Gastroesophageal sphincter (tissue), 3 donors: ENCODE measurements around the gene ZDHHC15.
"Not testable (repeated sequence)": the region's sequence is repeated elsewhere in the genome, so short reads cannot be mapped to it uniquely, and the experiment has no call there.

Experiments
- EP300 ChIP-seq: sonication (generic); formaldehyde crosslinking; IDR thresholded peaks from one replicate; pipeline ENCODE4 v1.6.1; 2017; ENCODE audit warnings: antibody characterized with exemption, mild to moderate bottlenecking
- POLR2A ChIP-seq, 2 donors: fragments of 450-650 bp; IDR thresholded peaks; one replicate each; pipeline ENCODE4 v1.6.1; 2017; ENCODE audit warnings: antibody characterized with exemption in 2 of 2, mild to moderate bottlenecking in 2 of 2, moderate library complexity in 1 of 2
- POLR2AphosphoS5 ChIP-seq: sonication (generic); formaldehyde crosslinking; IDR thresholded peaks from one replicate; pipeline ENCODE4 v1.6.1; 2017; ENCODE audit warnings: antibody characterized with exemption
- TF ChIP-seq, protein P1 (sequence below), 4 experiments: fragments of 200-600 bp in 2 of 4; fragments of 450-650 bp in 2 of 4; sonication (generic) in 1 of 4; IDR thresholded peaks; one replicate each; pipeline ENCODE4 v1.5.1; 2017 to 2019; ENCODE audit warnings: antibody characterized with exemption in 4 of 4, mild to moderate bottlenecking in 2 of 4, moderate library complexity in 2 of 4

- TF ChIP-seq, protein P1, sequence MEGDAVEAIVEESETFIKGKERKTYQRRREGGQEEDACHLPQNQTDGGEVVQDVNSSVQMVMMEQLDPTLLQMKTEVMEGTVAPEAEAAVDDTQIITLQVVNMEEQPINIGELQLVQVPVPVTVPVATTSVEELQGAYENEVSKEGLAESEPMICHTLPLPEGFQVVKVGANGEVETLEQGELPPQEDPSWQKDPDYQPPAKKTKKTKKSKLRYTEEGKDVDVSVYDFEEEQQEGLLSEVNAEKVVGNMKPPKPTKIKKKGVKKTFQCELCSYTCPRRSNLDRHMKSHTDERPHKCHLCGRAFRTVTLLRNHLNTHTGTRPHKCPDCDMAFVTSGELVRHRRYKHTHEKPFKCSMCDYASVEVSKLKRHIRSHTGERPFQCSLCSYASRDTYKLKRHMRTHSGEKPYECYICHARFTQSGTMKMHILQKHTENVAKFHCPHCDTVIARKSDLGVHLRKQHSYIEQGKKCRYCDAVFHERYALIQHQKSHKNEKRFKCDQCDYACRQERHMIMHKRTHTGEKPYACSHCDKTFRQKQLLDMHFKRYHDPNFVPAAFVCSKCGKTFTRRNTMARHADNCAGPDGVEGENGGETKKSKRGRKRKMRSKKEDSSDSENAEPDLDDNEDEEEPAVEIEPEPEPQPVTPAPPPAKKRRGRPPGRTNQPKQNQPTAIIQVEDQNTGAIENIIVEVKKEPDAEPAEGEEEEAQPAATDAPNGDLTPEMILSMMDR (IDR thresholded peaks at IDR 0.05): not testable (repeated sequence)
- not testable (repeated sequence) for TF ChIP-seq EP300; POLR2A (IDR thresholded peaks at IDR 0.05); POLR2AphosphoS5
Measured at GRCh38 chrX:75407153-75407552, 115.7 kb downstream of the ZDHHC15 start.
